Activated T-helper 1 cell treated with anti-CD3 and anti-CD28 coated beads, Interleukin-12 subunit alpha, Interleukin-12 subunit beta, Interleukin-2, Interleukin-4 antibody, amounts not matched to agents 30 ng/mL and 10 ng/mL and 1 ng/mL, durations not matched to agents 14 hours and 24 hours and 36 hours (primary cell): ENCODE measurements around the gene C1orf174. TPM values are rescaled to one million over a fixed set of nuclear protein-coding genes. Genes with fewer than 3 reads are reported as not detected.

Source experiments
- DNase-seq: peaks from one replicate; pipeline ENCODE4 v3.0.0; 2021; ENCODE audit warnings: low spot score
- H3K27ac Mint-ChIP-seq: one replicate; pipeline ENCODE4 v1.8.0; 2021; ENCODE audit warnings: mild to moderate bottlenecking, mixed read lengths
- H3K27me3 Mint-ChIP-seq: one replicate; pipeline ENCODE4 v1.8.0; 2022; ENCODE audit warnings: mild to moderate bottlenecking, moderate library complexity, mixed read lengths; ENCODE audit not compliant: insufficient read depth
- H3K36me3 Mint-ChIP-seq: one replicate; pipeline ENCODE4 v1.8.0; 2021; ENCODE audit warnings: low read depth, mixed read lengths
- H3K4me1 Mint-ChIP-seq: one replicate; pipeline ENCODE4 v1.8.0; 2021; ENCODE audit warnings: low read depth, mixed read lengths
- H3K4me3 Mint-ChIP-seq: one replicate; pipeline ENCODE4 v1.8.0; 2021; ENCODE audit warnings: mild to moderate bottlenecking, moderate library complexity, mixed read lengths
- H3K9me3 Mint-ChIP-seq: one replicate; pipeline ENCODE4 v1.8.0; 2021; ENCODE audit warnings: mixed read lengths
- intact Hi-C: fragments of 100-400 bp; cut with micrococcal nuclease; formaldehyde crosslinking; loops from one replicate; pipeline ENCODE4 v1.15.1; 2024
- total RNA-seq: library from RNA; stranded (reverse); gene quantifications from 2 replicates; pipeline ENCODE4 v1.2.3, GENCODE V29; 2022

The C1orf174 gene
- total RNA-seq, 1 donor from 2014 or later = 45.1 TPM

GRCh38 chr1:3880429-3881192 lies 19.5 kb downstream of the C1orf174 start:
- intact Hi-C loops = no loop called here
- peaks cover 5% of the 10 kb centered on the region for H3K4me1 Mint-ChIP-seq
- H3K36me3 Mint-ChIP-seq = peaks cover 31% of the 10 kb centered on the region
- peaks cover 9% of the 10 kb centered on the region for H3K9me3 Mint-ChIP-seq
- H3K27ac Mint-ChIP-seq = no peak overlapping the region
- H3K4me3 Mint-ChIP-seq = no peak overlapping the region
- H3K27me3 Mint-ChIP-seq = no peaks in the 10 kb centered on the region
- no peak for DNase-seq

DNA sequence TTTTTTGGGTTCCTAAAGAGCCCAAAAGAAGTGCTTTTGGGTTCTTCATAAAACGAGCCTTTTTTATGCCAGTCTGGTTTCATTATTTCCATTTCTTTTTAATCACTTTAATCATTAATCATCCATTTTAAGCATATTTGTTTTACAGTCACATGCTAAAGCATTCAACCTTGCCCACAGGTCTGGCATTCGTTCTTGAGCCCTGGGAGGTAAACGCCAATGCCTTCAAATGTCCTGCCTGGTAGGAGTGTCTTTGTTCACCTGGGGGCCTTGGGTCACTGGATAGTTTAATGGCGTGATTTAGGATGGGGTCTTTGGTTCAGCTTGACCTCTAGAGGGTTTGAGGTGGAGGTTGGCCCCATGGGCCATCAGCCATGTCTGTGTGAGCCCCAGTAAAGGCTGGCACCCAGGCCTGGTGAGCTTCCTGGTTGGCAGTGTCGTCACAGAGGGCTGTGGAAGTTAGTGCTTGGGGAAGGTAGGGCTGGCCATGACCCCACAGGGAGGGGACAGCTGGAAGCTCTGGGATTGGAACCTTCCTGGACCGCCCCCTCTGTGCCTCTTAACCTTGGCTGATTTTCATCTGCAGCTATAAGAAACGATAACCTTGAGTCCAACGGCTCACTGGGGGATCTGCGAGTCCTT lies 20.2 kb downstream of the C1orf174 start:
- H3K27me3 Mint-ChIP-seq = no peaks in the 10 kb centered on the region
- H3K27ac Mint-ChIP-seq = no peak overlapping the region
- peaks cover 33% of the 10 kb centered on the region for H3K36me3 Mint-ChIP-seq
- H3K4me1 Mint-ChIP-seq = peaks cover 5% of the 10 kb centered on the region
- H3K4me3 Mint-ChIP-seq = no peak overlapping the region
- no peak for DNase-seq
- H3K9me3 Mint-ChIP-seq = peaks cover 9% of the 10 kb centered on the region
- intact Hi-C loops = no loop called here

GRCh38 chr1:3879099-3879498 lies 21.0 kb downstream of the C1orf174 start:
- H3K36me3 Mint-ChIP-seq = peaks cover 28% of the 10 kb centered on the region
- H3K4me3 Mint-ChIP-seq = no peak overlapping the region
- H3K27me3 Mint-ChIP-seq = no peaks in the 10 kb centered on the region
- intact Hi-C loops = no loop called here
- H3K9me3 Mint-ChIP-seq = peaks cover 9% of the 10 kb centered on the region
- peaks cover 5% of the 10 kb centered on the region for H3K4me1 Mint-ChIP-seq
- no peak overlapping the region for H3K27ac Mint-ChIP-seq
- no peak for DNase-seq

DNA sequence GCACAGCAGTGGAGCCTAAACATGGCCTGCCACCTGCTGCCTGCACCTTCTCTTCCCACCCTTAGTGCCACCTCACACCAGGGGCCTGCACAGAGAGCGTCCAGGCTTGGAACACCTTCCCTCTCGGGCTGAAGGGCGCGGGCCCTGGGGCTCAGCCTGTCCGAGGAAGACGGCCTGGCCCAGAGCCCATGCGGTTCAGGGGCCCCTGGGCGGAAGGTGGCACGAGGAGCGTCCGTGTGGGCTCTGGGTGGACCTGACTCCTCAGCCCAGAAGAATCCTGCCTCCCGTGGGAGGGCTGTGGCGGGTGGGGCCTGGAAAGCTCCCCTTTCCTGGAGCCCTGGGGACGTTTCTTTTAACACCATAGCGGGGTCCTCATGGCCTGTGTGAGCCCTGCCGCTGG lies 23.4 kb downstream of the C1orf174 start:
- Mint-ChIP-seq H3K36me3 (peaks cover 35% of the 10 kb centered on the region), H3K27me3 (no peaks in the 10 kb centered on the region), H3K9me3 (peaks cover 9% of the 10 kb centered on the region), H3K27ac (no peak overlapping the region), H3K4me1 (no peaks in the 10 kb centered on the region), H3K4me3 (no peak overlapping the region)
- intact Hi-C loops = no loop called here
- no peak for DNase-seq

DNA sequence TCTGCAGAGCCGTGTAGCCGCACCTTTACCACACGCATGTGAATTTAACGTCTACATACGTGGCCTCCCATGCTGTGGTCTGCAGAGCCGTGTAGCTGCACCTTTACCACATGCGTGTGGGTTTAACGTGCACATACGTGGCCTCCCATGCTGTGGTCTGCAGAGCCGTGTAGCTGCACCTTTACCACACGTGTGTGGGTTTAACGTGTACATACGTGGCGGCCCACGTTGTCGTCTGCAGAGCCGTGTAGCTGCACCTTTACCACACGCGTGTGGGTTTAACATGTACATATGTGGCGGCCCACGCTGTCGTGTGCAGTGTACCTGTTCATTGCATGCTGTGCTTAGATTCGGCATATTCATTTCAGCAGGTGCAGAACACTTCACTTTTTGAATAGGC lies 25.3 kb downstream of the C1orf174 start:
- Mint-ChIP-seq H3K4me3 (no peak overlapping the region), H3K4me1 (no peaks in the 10 kb centered on the region), H3K36me3 (peaks cover 29% of the 10 kb centered on the region), H3K27ac (no peak overlapping the region), H3K27me3 (no peaks in the 10 kb centered on the region), H3K9me3 (peaks cover 9% of the 10 kb centered on the region)
- no peak for DNase-seq
- intact Hi-C loops = no loop called here

DNA sequence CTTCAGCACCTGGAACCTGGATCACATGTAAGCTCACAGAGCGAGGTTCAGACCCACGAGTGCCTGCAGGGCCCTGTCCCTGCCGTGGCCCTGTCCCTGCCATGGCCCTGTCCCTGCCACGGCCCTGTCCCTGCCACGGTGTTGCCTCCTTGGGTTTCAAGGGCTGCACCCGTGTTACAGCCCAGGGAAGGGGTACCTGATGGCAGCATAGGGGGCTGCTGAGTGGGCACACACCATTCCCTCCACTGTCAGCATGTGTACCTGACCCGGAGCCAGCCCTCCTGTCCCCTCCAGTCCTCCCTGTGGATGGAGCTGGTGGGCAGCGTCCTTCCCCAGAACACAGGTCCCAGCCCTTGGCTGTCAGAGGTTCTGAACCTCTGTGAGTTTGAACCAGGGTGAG lies 27.5 kb downstream of the C1orf174 start:
- Mint-ChIP-seq H3K4me3 (no peak overlapping the region), H3K36me3 (peaks cover 25% of the 10 kb centered on the region), H3K27me3 (no peaks in the 10 kb centered on the region), H3K27ac (no peak overlapping the region), H3K9me3 (peaks cover 6% of the 10 kb centered on the region), H3K4me1 (no peaks in the 10 kb centered on the region)
- intact Hi-C loops = no loop called here
- DNase-seq = no peak

DNA sequence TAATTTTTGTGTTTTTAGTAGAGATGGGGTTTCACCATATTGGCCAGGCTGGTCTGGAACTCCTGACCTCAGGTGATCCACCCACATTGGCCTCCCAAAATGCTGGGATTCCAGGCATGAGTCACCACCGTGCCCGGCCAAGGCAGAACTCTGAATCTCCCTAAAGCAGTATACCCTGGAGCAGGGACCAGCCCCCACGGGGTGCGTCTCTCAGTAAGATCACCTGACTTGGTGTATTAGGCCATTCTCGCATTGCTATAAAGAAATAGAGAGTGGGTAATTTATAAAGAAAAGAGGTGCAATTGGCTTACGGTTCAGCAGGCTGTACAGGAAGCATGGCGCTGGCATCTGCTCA lies 28.6 kb downstream of the C1orf174 start:
- no peak overlapping the region for H3K27ac Mint-ChIP-seq
- H3K27me3 Mint-ChIP-seq = no peaks in the 10 kb centered on the region
- H3K4me1 Mint-ChIP-seq = no peaks in the 10 kb centered on the region
- peaks cover 26% of the 10 kb centered on the region for H3K36me3 Mint-ChIP-seq
- intact Hi-C loops = no loop called here
- H3K4me3 Mint-ChIP-seq = no peak overlapping the region
- peaks cover 6% of the 10 kb centered on the region for H3K9me3 Mint-ChIP-seq
- DNase-seq = no peak

DNA sequence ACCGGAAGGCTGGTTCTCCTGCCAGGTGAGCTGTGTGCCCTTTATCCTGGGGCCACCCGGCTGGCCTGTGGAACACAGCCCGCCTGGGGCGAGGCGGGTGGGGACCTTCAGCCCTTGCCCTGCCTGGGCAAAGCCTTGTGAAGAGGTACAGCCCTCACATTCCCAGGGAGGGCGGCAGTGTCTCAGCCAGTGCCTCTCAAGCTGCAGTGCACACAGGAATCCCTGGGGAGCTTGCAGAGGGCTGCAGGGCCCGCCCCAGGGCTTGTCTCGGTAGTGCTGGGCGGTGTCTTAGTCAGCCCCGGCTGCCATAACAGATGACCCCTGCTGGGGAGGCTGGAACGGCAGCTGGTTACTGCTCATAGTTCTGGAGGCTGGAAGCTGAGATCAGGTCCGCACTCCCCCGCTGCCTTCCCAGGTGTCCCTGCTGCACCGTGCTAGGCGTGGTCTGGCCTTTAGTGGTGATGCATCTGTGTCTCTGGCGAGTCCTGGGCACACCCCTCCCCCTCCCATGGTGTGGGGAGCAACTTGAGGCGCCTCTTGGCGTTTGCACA lies 30.2 kb downstream of the C1orf174 start:
- intact Hi-C loops = no loop called here
- Mint-ChIP-seq H3K27ac (no peak overlapping the region), H3K9me3 (peaks cover 6% of the 10 kb centered on the region), H3K4me3 (no peak overlapping the region), H3K36me3 (peaks cover 23% of the 10 kb centered on the region), H3K27me3 (no peaks in the 10 kb centered on the region), H3K4me1 (no peaks in the 10 kb centered on the region)
- no peak for DNase-seq

DNA sequence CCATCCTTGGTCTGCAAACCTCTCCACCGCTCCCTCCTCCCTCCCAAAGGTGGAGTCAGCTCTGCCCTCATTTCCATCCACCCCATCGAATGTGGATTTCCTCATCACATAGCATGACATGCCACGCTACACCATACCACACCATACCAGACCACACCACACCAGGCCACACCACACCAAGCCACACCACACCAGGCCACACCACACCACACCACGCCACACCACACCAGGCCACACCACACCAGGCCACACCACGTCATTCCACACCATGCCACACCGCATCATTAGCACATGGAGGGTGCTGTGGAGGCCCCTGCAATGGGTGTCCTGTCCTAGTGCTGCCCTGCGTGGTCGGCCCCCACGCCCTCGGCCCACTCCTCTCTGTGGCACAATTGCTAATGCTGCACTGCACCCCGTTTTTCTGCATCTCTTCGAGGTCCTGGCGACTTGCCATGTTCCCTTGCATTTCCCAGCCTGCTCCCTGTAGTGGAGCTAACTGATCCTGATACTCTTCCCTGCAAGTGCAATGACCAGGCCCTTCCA lies 31.5 kb downstream of the C1orf174 start:
- no peak overlapping the region for H3K27ac Mint-ChIP-seq
- H3K36me3 Mint-ChIP-seq = peaks cover 18% of the 10 kb centered on the region

GRCh38 chr1:3865606-3866160 lies 34.4 kb downstream of the C1orf174 start:
- H3K4me1 Mint-ChIP-seq = no peaks in the 10 kb centered on the region
- H3K9me3 Mint-ChIP-seq = peaks cover 6% of the 10 kb centered on the region
- peaks cover 10% of the 10 kb centered on the region for H3K36me3 Mint-ChIP-seq
- no peak for DNase-seq
- intact Hi-C loops = no loop called here
- no peaks in the 10 kb centered on the region for H3K27me3 Mint-ChIP-seq
- no peak overlapping the region for H3K4me3 Mint-ChIP-seq
- no peak overlapping the region for H3K27ac Mint-ChIP-seq

More for the DNA sequence above, 31.5 kb downstream of the C1orf174 start:
- H3K27me3 Mint-ChIP-seq = no peaks in the 10 kb centered on the region
- H3K4me1 Mint-ChIP-seq = no peaks in the 10 kb centered on the region
- intact Hi-C loops = no loop called here
- no peak overlapping the region for H3K4me3 Mint-ChIP-seq
- no peak for DNase-seq
- H3K9me3 Mint-ChIP-seq = peaks cover 6% of the 10 kb centered on the region

DNA sequence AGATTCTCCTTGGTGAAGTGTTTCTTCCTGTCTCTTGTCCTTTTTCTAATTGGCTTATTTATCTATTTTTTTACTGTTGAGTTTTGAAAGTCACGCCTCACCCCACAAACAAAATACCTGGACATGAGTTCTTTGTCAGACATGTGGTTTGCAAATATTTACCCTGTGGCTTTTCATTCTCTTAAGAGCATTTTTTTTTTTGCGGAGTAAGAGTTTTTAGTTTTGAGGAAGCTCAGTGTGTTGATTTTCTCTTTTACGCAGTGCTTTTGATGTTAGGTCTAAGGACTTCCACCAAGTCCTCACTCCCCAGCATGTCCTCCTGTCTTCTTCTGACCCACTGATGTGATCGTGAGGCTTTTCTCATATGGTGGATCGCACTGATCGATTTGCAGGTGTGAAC lies 35.2 kb downstream of the C1orf174 start:
- Mint-ChIP-seq H3K27me3 (no peaks in the 10 kb centered on the region), H3K36me3 (peaks cover 10% of the 10 kb centered on the region), H3K4me3 (no peak overlapping the region), H3K4me1 (no peaks in the 10 kb centered on the region), H3K9me3 (peaks cover 6% of the 10 kb centered on the region), H3K27ac (no peak overlapping the region)
- intact Hi-C loops = no loop called here
- DNase-seq = no peak

- Mint-ChIP-seq H3K4me1 (peaks cover under 1% of the 10 kb centered on the region), H3K9me3 (peaks cover 2% of the 10 kb centered on the region), H3K27me3 (no peaks in the 10 kb centered on the region), H3K4me3 (no peak overlapping the region), H3K36me3 (peaks cover 4% of the 10 kb centered on the region), H3K27ac (no peak overlapping the region)
- intact Hi-C loops = no loop called here
- no peak for DNase-seq
These were observed 36.7 kb downstream of the C1orf174 start for GRCh38 chr1:3863231-3863935.
